Measurements from ENCODE around the gene MAP2K5.

Gene MAP2K5

DNA sequence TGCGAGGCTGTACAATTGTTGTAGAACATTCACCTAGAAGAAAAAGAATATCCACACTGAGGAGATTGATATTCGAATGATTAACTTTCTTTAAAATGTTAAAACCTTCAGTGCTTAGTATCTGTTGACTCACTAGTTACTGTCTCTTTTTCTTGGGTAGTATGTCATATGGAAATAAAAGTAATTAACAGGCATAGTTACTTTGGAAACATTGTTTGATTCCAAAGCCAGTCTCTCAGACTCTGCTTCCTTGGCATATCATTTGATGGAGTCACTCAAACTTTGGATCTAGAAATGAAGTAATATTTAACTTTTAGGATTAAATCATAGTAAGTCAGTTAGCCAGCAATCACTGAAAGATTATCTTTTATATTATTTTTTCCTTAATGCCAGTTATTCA, 63.4 kb downstream of the MAP2K5 start:
- Histone ChIP-seq H3K9ac (ENCODE audit: low read length) (no peak overlapping the region), H4K20me1 (ENCODE audit: insufficient read depth, low read length) (no peaks in the 10 kb centered on the region), H3K4me1 (ENCODE audit: low read length) (no peaks in the 10 kb centered on the region), H3K9me3 (replicated peaks; ENCODE audit: insufficient read depth, low read length) (no peaks in the 10 kb centered on the region), H3K9me2 (replicated peaks; ENCODE audit: insufficient read depth, low read length) (no peaks in the 10 kb centered on the region), H3K4me2 (ENCODE audit: low read depth, low read length) (no peak overlapping the region), H3K4me3 (ENCODE audit: low read length) (no peak overlapping the region), H3K36me3 (replicated peaks; ENCODE audit: insufficient read depth, low read length) (no peaks in the 10 kb centered on the region), H2AFZ (ENCODE audit: low read length) (no peak overlapping the region), H3F3A (ENCODE audit: insufficient read depth, low read length) (no peaks in the 10 kb centered on the region), H3K27me3 (replicated peaks; ENCODE audit: insufficient read depth, low read length) (no peaks in the 10 kb centered on the region), H3K79me2 (ENCODE audit: low read length) (no peaks in the 10 kb centered on the region), H3K27ac (ENCODE audit: low read length) (no peak overlapping the region)
- no peak for DNase-seq
- no peak for TF ChIP-seq EZH2 (optimal IDR thresholded peaks at IDR 0.05; ENCODE audit: low read depth, low read length)
- no peak for TF ChIP-seq EZH2phosphoT487 (IDR thresholded peaks at IDR 0.05; ENCODE audit: low read length)
- no peak for TF ChIP-seq CTCF (IDR thresholded peaks at IDR 0.05; ENCODE audit: low read length)

GRCh38 chr15:67606742-67607141, 64.2 kb downstream of the MAP2K5 start:
- H3K9me3 ChIP-seq (replicated peaks; ENCODE audit: insufficient read depth, low read length) = no peaks in the 10 kb centered on the region
- no peaks in the 10 kb centered on the region for H3K79me2 ChIP-seq (ENCODE audit: low read length)
- no peaks in the 10 kb centered on the region for H3K9me2 ChIP-seq (replicated peaks; ENCODE audit: insufficient read depth, low read length)
- H3F3A ChIP-seq (ENCODE audit: insufficient read depth, low read length) = no peaks in the 10 kb centered on the region
- H3K9ac ChIP-seq (ENCODE audit: low read length) = no peak overlapping the region
- no peak overlapping the region for H3K27ac ChIP-seq (ENCODE audit: low read length)
- H3K36me3 ChIP-seq (replicated peaks; ENCODE audit: insufficient read depth, low read length) = no peaks in the 10 kb centered on the region
- no peak overlapping the region for H3K4me3 ChIP-seq (ENCODE audit: low read length)
- H4K20me1 ChIP-seq (ENCODE audit: insufficient read depth, low read length) = no peaks in the 10 kb centered on the region
- H3K4me1 ChIP-seq (ENCODE audit: low read length) = no peaks in the 10 kb centered on the region
- DNase-seq = no peak
- TF ChIP-seq CTCF (IDR thresholded peaks at IDR 0.05; ENCODE audit: low read length) (no peak), EZH2phosphoT487 (IDR thresholded peaks at IDR 0.05; ENCODE audit: low read length) (no peak), EZH2 (optimal IDR thresholded peaks at IDR 0.05; ENCODE audit: low read depth, low read length) (no peak)
- H2AFZ ChIP-seq (ENCODE audit: low read length) = no peak overlapping the region
- H3K4me2 ChIP-seq (ENCODE audit: low read depth, low read length) = no peak overlapping the region
- no peaks in the 10 kb centered on the region for H3K27me3 ChIP-seq (replicated peaks; ENCODE audit: insufficient read depth, low read length)

- no peaks in the 10 kb centered on the region for H4K20me1 ChIP-seq (ENCODE audit: insufficient read depth, low read length)
- no peaks in the 10 kb centered on the region for H3K4me1 ChIP-seq (ENCODE audit: low read length)
- H3K9me2 ChIP-seq (replicated peaks; ENCODE audit: insufficient read depth, low read length) = no peaks in the 10 kb centered on the region
- no peak overlapping the region for H3K27ac ChIP-seq (ENCODE audit: low read length)
- H2AFZ ChIP-seq (ENCODE audit: low read length) = no peak overlapping the region
- TF ChIP-seq EZH2phosphoT487 (IDR thresholded peaks at IDR 0.05; ENCODE audit: low read length) = no peak
- no peak for TF ChIP-seq CTCF (IDR thresholded peaks at IDR 0.05; ENCODE audit: low read length)
- no peak for TF ChIP-seq EZH2 (optimal IDR thresholded peaks at IDR 0.05; ENCODE audit: low read depth, low read length)
- H3K9me3 ChIP-seq (replicated peaks; ENCODE audit: insufficient read depth, low read length) = no peaks in the 10 kb centered on the region
- DNase-seq = no peak
- no peaks in the 10 kb centered on the region for H3K79me2 ChIP-seq (ENCODE audit: low read length)
- H3K36me3 ChIP-seq (replicated peaks; ENCODE audit: insufficient read depth, low read length) = no peaks in the 10 kb centered on the region
- H3K9ac ChIP-seq (ENCODE audit: low read length) = no peak overlapping the region
- H3F3A ChIP-seq (ENCODE audit: insufficient read depth, low read length) = no peaks in the 10 kb centered on the region
- H3K27me3 ChIP-seq (replicated peaks; ENCODE audit: insufficient read depth, low read length) = no peaks in the 10 kb centered on the region
- no peak overlapping the region for H3K4me2 ChIP-seq (ENCODE audit: low read depth, low read length)
- H3K4me3 ChIP-seq (ENCODE audit: low read length) = no peak overlapping the region
Measured at GRCh38 chr15:67607329-67607728, 64.8 kb downstream of the MAP2K5 start.

All from MM.1S (cell line).